Stomach (tissue), 9 donors: Measurements from ENCODE around the gene SNAP25. TPM values are rescaled to one million over a fixed set of nuclear protein-coding genes. Genes with fewer than 3 reads are reported as not detected.

Source experiments
- DNase-seq, 2 donors: peaks; one replicate each; pipeline versions ENCODE4 v3.0.0 to v3.0.0-alpha.2; 2013 to 2019
- H3K27ac ChIP-seq, 5 donors: fragments of 200-600 bp in 4 of 5; sonication (generic) in 4 of 5; one replicate each; pipeline ENCODE4 v1.5.1; 2013 to 2019; ENCODE audit warnings: mild to moderate bottlenecking in 1 of 5, moderate library complexity in 1 of 5
- H3K27me3 ChIP-seq, 3 donors: fragments of 200-600 bp; sonication (generic); one replicate each; pipeline ENCODE4 v1.5.1; 2017 to 2019; ENCODE audit warnings: mixed run types in 1 of 3
- H3K36me3 ChIP-seq, 4 donors: fragments of 200-600 bp; sonication (generic); 1 replicate in 3 of 4; 2 replicates in 1 of 4; pipeline ENCODE4 v1.5.1; 2016 to 2019
- H3K4me1 ChIP-seq, 4 donors: fragments of 200-600 bp; sonication (generic); one replicate each; pipeline ENCODE4 v1.5.1; 2016 to 2019
- H3K4me3 ChIP-seq, 4 donors: fragments of 200-600 bp; sonication (generic) in 3 of 4; one replicate each; pipeline ENCODE4 v1.5.1; 2016 to 2019; ENCODE audit warnings: mild to moderate bottlenecking in 1 of 4
- H3K9me3 ChIP-seq, 4 donors: fragments of 200-600 bp; sonication (generic); one replicate each; pipeline ENCODE4 v1.5.1; 2016 to 2019
- EP300 ChIP-seq: sonication (generic); formaldehyde crosslinking; IDR thresholded peaks from one replicate; pipeline ENCODE4 v1.6.1; 2017; ENCODE audit warnings: antibody characterized with exemption
- POLR2A ChIP-seq, 4 donors: fragments of 450-650 bp; IDR thresholded peaks; one replicate each; pipeline ENCODE4 v1.6.1; 2016; ENCODE audit warnings: antibody characterized with exemption in 4 of 4, control low read depth in 2 of 4, mild to moderate bottlenecking in 1 of 4, moderate library complexity in 1 of 4
- POLR2AphosphoS5 ChIP-seq, 3 donors: sonication (generic); formaldehyde crosslinking; IDR thresholded peaks; one replicate each; pipeline ENCODE4 v1.6.1; 2016; ENCODE audit warnings: antibody characterized with exemption in 3 of 3
- WGBS, 5 donors: extraction: QIAGEN DNeasy Blood & Tissue Kit in 3 of 5; methylation state at CpG; one replicate each; pipeline versions ENCODE4 v1.1.5 to v1.1.7; 2013 to 2018; 5-methylcytosine and 5-hydroxymethylcytosine counted together
- intact Hi-C: fragments of 100-400 bp; cut with DNase I; formaldehyde crosslinking; loops from one replicate; pipeline ENCODE4 v1.15.1; 2023; ENCODE audit warnings: low total_unique reads
- polyA plus RNA-seq, 3 donors: library from polyadenylated mRNA; stranded (reverse); fragments of 200-250 nt; gene quantifications; one replicate each; pipeline ENCODE4 v1.2.3, GENCODE V29; 2013
- total RNA-seq, 5 donors: library from RNA; depleted of rRNA; stranded (reverse); fragments of >200 nt; gene quantifications; one replicate each; pipeline versions ENCODE4 v1.1.0 to v1.2.3, GENCODE V29; 2014 to 2016
- TF ChIP-seq, protein P1 (sequence below), 7 experiments: fragments of 450-650 bp in 4 of 7; fragments of 200-600 bp in 3 of 7; sonication (generic) in 3 of 7; IDR thresholded peaks; one replicate each; pipeline ENCODE4 v1.5.1; 2016 to 2019; ENCODE audit warnings: antibody characterized with exemption in 7 of 7, control low read depth in 2 of 7, mild to moderate bottlenecking in 1 of 7
- donor health status: healthy with polysubstance abuse.
- donor health status: Bipolar disorder and iron deficiency.
- donor health status: healthy.

Gene SNAP25
- total and polyA plus RNA-seq, 8 donors = 1.8 to 12.5 (median 2.8) TPM; not detected in 1

DNA sequence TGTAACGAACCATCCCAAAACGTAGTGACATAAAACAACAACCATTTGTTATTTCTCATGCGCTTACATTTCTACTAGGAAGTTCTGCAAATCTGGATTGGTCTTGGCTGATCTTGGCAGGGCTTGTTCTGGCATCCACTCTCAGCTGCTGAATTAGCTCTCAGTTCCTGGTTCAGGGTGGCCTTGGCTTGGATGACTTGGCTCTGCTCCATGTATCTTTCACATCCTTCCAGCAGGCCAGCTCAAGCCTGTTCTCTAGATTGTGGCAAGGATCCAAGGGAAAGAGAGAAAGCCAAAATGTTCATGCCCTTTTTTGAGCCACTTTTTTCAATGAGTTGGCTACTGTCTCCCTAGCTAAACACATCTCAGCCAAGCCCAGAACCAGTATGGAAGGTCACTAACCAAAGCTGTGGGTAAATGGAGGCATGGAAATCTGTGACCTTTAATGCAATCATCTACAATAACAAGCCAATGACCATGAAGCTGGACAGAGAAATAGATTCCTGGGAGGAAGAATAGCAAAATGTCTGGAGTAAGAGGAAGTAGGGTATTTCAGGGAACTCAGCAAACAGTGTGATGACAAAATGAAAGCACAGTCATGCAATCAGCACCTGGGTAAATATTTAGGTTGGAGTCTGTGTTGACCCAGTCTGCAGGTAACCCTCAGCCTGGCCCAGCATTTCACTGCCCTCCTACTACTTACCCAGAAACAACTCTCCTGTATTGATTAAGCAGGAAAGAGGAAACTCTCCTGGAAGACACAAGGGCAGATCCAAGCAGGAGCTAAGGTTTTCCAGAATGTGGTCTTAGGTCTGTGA is 32.7 kb upstream of the SNAP25 start:
- intact Hi-C loops = no loop called here
- Histone ChIP-seq H3K4me1 (peaks cover 4 to 14% (median 8%) of the 10 kb centered on the region in 4 donors), H3K4me3 (no peak overlapping the region), H3K27me3 (no peaks in the 10 kb centered on the region), H3K36me3 (no peaks in the 10 kb centered on the region), H3K27ac (peak overlapping the region; percentile 38 to 81 (median 67)), H3K9me3 (peaks cover 6 to 15% (median 12%) of the 10 kb centered on the region in 4 donors)
- TF ChIP-seq POLR2AphosphoS5 (IDR thresholded peaks at IDR 0.05) (peak in 2 of 3 donors; percentile 57 to 70), EP300 (no peak)
- DNase-seq = peak; percentile 72 to 78
- WGBS, 5 donors = 64 to 83% (median 72%) methylated on average over 3 of the region's 3 CpGs

DNA sequence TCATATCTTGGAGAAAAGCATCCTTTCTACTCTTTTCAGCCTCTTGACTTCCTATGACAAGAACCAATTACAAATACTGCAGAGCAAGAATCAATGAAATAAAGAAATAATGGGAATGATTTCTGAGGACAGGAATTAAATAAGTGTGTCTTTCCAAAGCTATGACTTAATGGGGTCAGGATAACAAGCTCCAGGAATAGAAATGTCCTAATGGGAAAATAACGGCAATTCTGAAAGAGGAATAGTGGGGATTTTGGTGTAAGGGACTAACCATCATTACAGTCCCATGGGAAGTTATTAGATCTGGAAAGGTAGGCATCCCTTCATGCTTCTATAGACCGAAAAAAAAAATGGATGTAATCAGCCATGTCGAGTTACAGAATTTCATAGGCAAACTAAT is 28.2 kb upstream of the SNAP25 start:
- intact Hi-C loops = no loop called here
- DNase-seq = no peak
- H3K4me1 ChIP-seq = peaks cover 4 to 14% (median 7%) of the 10 kb centered on the region in 4 donors
- no peak overlapping the region for H3K27ac ChIP-seq
- no peak overlapping the region for H3K4me3 ChIP-seq
- H3K36me3 ChIP-seq = no peaks in the 10 kb centered on the region
- no peak for TF ChIP-seq POLR2AphosphoS5 (IDR thresholded peaks at IDR 0.05)
- TF ChIP-seq, protein P1, sequence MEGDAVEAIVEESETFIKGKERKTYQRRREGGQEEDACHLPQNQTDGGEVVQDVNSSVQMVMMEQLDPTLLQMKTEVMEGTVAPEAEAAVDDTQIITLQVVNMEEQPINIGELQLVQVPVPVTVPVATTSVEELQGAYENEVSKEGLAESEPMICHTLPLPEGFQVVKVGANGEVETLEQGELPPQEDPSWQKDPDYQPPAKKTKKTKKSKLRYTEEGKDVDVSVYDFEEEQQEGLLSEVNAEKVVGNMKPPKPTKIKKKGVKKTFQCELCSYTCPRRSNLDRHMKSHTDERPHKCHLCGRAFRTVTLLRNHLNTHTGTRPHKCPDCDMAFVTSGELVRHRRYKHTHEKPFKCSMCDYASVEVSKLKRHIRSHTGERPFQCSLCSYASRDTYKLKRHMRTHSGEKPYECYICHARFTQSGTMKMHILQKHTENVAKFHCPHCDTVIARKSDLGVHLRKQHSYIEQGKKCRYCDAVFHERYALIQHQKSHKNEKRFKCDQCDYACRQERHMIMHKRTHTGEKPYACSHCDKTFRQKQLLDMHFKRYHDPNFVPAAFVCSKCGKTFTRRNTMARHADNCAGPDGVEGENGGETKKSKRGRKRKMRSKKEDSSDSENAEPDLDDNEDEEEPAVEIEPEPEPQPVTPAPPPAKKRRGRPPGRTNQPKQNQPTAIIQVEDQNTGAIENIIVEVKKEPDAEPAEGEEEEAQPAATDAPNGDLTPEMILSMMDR (IDR thresholded peaks at IDR 0.05) = no peak
- 81 to 93% (median 89%) methylated on average over 3 of the region's 3 CpGs for WGBS, 5 donors
- H3K9me3 ChIP-seq = peaks cover 4 to 6% (median 5%) of the 10 kb centered on the region in 4 donors
- H3K27me3 ChIP-seq = no peaks in the 10 kb centered on the region

DNA sequence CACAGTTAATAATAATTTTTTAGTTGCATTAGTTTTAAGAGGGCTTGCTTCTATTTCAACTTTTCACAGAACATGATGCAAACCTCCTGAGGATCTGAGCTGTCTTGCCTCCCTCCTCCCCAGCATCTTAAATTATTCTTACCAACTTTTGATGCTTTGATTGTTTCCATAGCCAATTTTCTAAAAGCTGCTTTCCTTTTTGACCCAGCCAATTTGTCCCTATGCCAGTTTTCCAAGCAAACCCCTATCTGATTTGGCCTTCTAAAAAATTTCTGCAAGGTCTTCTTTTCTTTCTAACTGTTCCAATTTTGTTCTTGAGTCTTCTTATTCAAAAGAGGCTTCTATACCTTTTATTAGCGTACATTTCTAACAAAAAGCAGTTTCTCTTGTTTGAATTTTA is 26.5 kb upstream of the SNAP25 start:
- H3K27me3 ChIP-seq = no peaks in the 10 kb centered on the region
- intact Hi-C loops = no loop called here
- no peaks in the 10 kb centered on the region for H3K9me3 ChIP-seq
- no peaks in the 10 kb centered on the region for H3K36me3 ChIP-seq
- H3K4me1 ChIP-seq = no peaks in the 10 kb centered on the region
- peak in 1 of 2 donors; percentile 32 for DNase-seq
- H3K4me3 ChIP-seq = no peak overlapping the region
- H3K27ac ChIP-seq = no peak overlapping the region
- no peak for TF ChIP-seq POLR2AphosphoS5 (IDR thresholded peaks at IDR 0.05)
- no peak for TF ChIP-seq EP300
- TF ChIP-seq POLR2A (IDR thresholded peaks at IDR 0.05) = no peak
- TF ChIP-seq, protein P1 (IDR thresholded peaks at IDR 0.05) = no peak
- 0 to 47% (median 38%) methylated on average over 1 of the region's 1 CpG for WGBS, 5 donors

DNA sequence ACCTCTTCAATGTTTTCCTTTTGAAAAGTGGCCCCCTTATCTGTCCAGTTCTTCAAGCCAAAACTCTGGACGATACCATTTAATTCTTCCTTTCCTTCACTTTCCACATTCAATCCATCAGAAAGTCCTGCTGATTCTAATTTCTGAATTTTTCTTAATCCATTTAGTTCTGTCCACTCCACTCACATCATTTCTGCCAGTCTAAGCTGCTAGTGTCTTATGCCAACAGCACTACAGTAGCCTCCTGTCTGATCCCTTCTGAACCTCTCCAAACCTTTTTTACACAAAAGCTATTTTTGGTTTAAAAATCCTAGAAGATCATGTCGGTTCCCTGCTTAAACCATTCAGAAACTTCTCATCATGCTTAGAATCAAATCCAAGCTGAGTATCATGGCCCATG is 24.5 kb upstream of the SNAP25 start:
- H3K9me3 ChIP-seq = no peaks in the 10 kb centered on the region

More for the DNA sequence above, 24.5 kb upstream of the SNAP25 start:
- intact Hi-C loops = no loop called here
- no peak overlapping the region for H3K4me3 ChIP-seq
- H3K4me1 ChIP-seq = no peaks in the 10 kb centered on the region
- DNase-seq = no peak
- no peaks in the 10 kb centered on the region for H3K27me3 ChIP-seq
- H3K27ac ChIP-seq = no peak overlapping the region
- 90 to 96% (median 94%) methylated on average over 2 of the region's 2 CpGs for WGBS, 5 donors
- TF ChIP-seq POLR2A (IDR thresholded peaks at IDR 0.05) (no peak), EP300 (no peak), POLR2AphosphoS5 (IDR thresholded peaks at IDR 0.05) (no peak)
- TF ChIP-seq, protein P1 (IDR thresholded peaks at IDR 0.05) = no peak
- H3K36me3 ChIP-seq = no peaks in the 10 kb centered on the region
